Endometrial microvascular endothelial cells (primary cell): ENCODE data around the gene NAP1L5. TPM values are rescaled to one million over a fixed set of nuclear protein-coding genes. Genes with fewer than 3 reads are reported as not detected.

Experiments
- in situ Hi-C: cut with HindIII; loops from 2 replicates; pipeline ENCODE4 v1.10.0; 2017; ENCODE audit warnings: low sequenced_read_pairs, low pct_unique_long_range_greater_than_20kb; ENCODE audit errors: inconsistent ontology term
- total RNA-seq: library from RNA; depleted of rRNA; stranded (reverse); fragments of >200 nt; gene quantifications from one replicate; pipeline ENCODE4 v1.2.3, GENCODE V29; 2015; ENCODE audit errors: inconsistent ontology term

The NAP1L5 gene
- total RNA-seq, 1 donor from 2014 or later: 8.0 TPM

DNA sequence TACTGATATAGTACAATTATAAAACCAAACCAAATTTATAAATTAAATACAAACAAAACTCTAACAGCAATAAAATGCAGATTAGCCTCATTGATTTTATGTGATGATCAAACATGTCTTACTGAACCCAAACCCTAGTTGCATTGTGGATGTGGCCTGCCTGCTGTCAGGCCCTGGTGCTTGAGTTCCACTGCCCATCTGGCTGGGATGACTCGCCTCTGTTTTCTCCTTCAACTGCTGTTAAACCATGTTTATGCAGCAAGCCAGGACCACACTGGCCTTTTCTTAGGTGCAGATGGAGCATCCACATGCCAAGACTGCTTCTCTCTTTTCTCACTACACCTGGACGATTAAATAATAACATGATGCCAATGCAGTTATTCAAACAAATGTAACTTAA lies 22.6 kb downstream of the NAP1L5 start:
- in situ Hi-C loops: no loop called here

DNA sequence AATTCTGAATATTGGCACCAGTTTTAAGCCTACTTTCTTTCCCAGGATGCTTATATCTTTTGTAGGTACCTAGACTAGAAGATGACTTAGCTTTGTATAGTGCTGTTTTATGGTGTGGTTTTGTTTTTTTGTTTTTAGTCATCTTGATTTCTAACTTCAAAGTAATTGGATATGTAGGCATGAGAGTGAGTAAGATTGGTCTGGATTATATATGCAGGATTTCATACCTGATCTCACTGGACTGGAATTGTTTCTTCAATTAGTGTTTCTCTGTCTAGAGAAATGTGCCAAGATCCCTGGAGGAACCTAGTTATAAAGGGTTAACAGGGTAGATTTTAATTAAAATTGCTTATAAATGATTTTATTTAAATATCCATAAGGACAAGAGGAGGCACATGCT lies 23.1 kb downstream of the NAP1L5 start:
- in situ Hi-C loops: no loop called here

- in situ Hi-C loops: no loop called here
Measured at GRCh38 chr4:88673886-88674285, 23.7 kb downstream of the NAP1L5 start.

DNA sequence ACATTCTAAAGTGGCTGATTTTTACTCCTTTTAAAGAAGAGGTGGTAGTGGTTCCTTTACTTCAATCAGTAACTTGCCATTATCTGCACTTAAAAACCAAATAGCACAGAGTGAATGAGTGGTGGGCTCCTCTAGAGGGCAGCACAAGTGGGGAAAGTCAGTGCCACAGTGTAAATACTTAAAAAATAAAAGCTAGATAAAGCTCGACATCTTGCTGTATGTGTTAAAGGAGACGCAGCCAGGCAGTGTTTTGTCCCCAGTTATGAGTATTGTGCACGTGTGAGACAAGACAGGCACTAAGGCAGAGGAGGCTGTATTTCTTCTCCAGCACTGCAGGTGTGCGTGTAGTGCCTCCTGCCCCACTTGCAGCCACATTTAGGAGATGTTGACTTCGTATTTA lies 24.6 kb downstream of the NAP1L5 start:
- in situ Hi-C loops: no loop called here

DNA sequence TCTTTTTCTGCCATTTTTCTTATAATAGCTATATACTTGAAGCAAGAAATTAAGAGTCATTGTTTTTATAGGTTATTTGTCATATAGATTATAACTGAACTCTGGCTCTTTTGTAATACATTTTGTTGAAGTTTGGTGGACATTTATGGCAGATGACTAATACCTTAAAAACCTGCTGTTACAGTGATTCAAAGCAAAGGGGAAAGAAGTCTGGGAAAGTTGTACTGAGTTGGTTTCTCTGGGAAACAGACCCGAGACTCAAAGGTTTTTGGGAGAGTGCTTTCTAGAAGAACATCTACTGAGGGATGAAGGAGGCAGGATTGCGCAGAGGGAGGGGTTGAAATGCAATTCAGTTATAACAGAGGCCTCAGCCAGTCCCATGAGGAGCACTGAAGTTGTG lies 35.9 kb downstream of the NAP1L5 start:
- in situ Hi-C loops: no loop called here

GRCh38 chr4:88660446-88661294 lies 37.0 kb downstream of the NAP1L5 start:
- in situ Hi-C loops: no loop called here

DNA sequence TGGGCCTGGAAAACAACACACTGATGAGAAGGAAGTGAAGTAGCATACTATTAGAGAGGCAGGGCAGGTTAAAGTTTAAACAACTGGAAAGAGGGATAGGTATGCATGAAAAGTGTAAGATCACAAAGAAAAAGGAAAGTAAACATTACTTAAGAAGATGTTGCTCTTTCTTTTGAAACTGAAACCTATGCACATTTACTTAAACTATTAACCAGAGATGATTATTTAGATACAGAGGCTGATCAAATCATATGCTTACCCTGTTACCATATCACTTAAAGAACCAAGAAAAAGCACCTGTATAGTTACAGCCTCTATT lies 37.8 kb downstream of the NAP1L5 start:
- in situ Hi-C loops: no loop called here

GRCh38 chr4:88659055-88659889 lies 38.4 kb downstream of the NAP1L5 start:
- in situ Hi-C loops: no loop called here

- in situ Hi-C loops: no loop called here
Measured at GRCh38 chr4:88655226-88655625, 42.4 kb downstream of the NAP1L5 start.

- in situ Hi-C loops: no loop called here
Measured at GRCh38 chr4:88653371-88653946, 44.2 kb downstream of the NAP1L5 start.

GRCh38 chr4:88649716-88650115 lies 47.9 kb downstream of the NAP1L5 start:
- in situ Hi-C loops: no loop called here

DNA sequence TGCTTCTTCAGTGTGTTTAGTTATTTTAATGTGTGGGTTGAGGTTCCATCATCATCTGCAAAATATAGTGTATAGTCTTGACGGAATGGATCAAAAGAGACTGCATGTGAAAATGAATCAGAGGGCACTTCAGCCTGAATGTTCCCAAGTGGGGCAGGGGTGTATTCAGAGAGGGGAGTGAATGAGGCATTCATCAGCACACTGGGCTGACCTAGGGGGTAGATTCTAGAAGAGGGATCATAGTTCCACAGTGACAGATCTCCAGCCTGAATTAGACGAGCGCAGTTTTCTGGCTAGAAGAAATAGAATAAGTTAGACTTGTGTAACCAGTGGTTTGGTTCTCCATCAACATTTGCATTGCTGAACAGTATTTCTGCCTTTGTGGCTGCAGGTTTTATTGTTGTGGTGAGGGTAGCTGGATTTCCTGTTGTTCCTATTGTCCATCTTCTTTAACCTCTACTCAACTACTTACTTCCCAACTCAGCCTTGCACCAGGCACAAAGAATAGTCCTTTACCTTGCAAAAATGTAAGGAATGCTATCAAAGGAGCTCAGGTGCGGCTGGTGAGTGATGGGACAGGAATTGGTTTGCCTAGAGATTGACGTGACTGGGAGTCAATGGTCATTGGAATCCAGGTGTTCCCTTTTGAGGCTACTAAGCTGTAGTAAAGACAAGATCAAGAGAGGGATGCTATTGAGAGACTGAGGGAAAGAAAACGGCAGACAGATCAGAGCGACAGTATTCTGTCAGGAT lies 50.9 kb downstream of the NAP1L5 start:
- in situ Hi-C loops: no loop called here

DNA sequence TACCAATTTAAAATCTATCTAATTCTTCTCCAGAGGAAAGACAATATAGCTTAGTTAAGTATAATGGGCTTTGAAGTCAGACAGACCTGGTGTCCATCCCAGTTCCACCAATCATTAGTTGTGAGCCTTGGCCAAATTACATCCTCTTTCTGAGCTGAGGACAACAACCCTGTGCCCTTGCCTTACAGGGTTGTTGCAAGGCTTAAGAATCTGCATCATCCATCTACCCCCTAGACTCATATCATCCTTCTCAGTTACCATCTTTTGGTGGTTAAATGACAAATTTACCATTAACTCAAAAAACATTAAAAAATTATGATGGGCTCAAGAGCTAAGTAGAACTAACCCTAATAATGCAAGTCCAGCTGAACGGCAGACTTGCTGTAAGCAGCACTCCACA lies 51.6 kb downstream of the NAP1L5 start:
- in situ Hi-C loops: no loop called here

Other genes starting within 250 kb of the NAP1L5 start
- gene HERC5, start 240.7 kb downstream of the NAP1L5 start, total RNA-seq: 1.6 TPM
- gene PYURF, start 174.1 kb downstream of the NAP1L5 start, total RNA-seq: 138 TPM
- 42.0 TPM for gene HERC3, start 105.3 kb downstream of the NAP1L5 start, total RNA-seq